Mammary epithelial cell (primary cell): ENCODE data around the gene GALNT18.

Source experiments
- CTCF ChIP-seq, 2 donors: IDR thresholded peaks in 1 of 2; conservative IDR thresholded peaks in 1 of 2; 2 replicates each; pipeline ENCODE4 v1.5.1; 2011 to 2012; ENCODE audit warnings: inconsistent platforms in 2 of 2, low read length in 2 of 2, mild to moderate bottlenecking in 2 of 2, control low read depth in 1 of 2, low read depth in 1 of 2; ENCODE audit not compliant: insufficient read depth in 1 of 2; ENCODE audit errors: extremely low read depth in 1 of 2
- EZH2 ChIP-seq: IDR thresholded peaks from 2 replicates; pipeline ENCODE4 v1.6.1; 2012; ENCODE audit warnings: low read length, inconsistent platforms, borderline replicate concordance

GRCh38 chr11:11293798-11294550 is 327.8 kb downstream of the GALNT18 start:
- TF ChIP-seq CTCF (conservative IDR thresholded peaks at IDR 0.05 in 1 of 2, IDR thresholded peaks at IDR 0.05 in 1 of 2; ENCODE audit: extremely low read depth in 1 of 2, insufficient read depth in 1 of 2, low read depth in 1 of 2, low read length in 2 of 2) (no peak), EZH2 (no peak)
